Measurements from ENCODE around the gene HS1BP3. TPM values are rescaled to one million over a fixed set of nuclear protein-coding genes. Genes with fewer than 3 reads are reported as not detected.

Gene HS1BP3
- total RNA-seq, 2 experiments from 2014 or later, result 8.8 to 10.1 TPM

- peaks cover 24% of the 10 kb centered on the region for H3K36me3 Mint-ChIP-seq (ENCODE audit: low read depth)
- no peaks in the 10 kb centered on the region for H3K4me1 ChIP-seq (ENCODE audit: insufficient read depth, low read length)
- TF ChIP-seq, protein P1, sequence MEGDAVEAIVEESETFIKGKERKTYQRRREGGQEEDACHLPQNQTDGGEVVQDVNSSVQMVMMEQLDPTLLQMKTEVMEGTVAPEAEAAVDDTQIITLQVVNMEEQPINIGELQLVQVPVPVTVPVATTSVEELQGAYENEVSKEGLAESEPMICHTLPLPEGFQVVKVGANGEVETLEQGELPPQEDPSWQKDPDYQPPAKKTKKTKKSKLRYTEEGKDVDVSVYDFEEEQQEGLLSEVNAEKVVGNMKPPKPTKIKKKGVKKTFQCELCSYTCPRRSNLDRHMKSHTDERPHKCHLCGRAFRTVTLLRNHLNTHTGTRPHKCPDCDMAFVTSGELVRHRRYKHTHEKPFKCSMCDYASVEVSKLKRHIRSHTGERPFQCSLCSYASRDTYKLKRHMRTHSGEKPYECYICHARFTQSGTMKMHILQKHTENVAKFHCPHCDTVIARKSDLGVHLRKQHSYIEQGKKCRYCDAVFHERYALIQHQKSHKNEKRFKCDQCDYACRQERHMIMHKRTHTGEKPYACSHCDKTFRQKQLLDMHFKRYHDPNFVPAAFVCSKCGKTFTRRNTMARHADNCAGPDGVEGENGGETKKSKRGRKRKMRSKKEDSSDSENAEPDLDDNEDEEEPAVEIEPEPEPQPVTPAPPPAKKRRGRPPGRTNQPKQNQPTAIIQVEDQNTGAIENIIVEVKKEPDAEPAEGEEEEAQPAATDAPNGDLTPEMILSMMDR (IDR thresholded peaks at IDR 0.05), result no peak
- no peak overlapping the region for H3K27ac ChIP-seq (ENCODE audit: low read depth in 1 of 2, low read length in 2 of 2)
- ATAC-seq (ENCODE audit: poor library complexity) (no peak), DNase-seq (no peak)
- no peaks in the 10 kb centered on the region for H3K4me1 Mint-ChIP-seq (ENCODE audit: low read depth)
- H3K27ac Mint-ChIP-seq, result no peak overlapping the region
- no peaks in the 10 kb centered on the region for H3K9me3 Mint-ChIP-seq
- intact Hi-C loops (cut with DNase I, micrococcal nuclease), result no loop called here
- ChIA-PET CTCF (no interaction called here), POLR2A (no interaction called here)
- H3K27me3 Mint-ChIP-seq, result no peaks in the 10 kb centered on the region
- H3K36me3 ChIP-seq (ENCODE audit: insufficient read depth, low read length), result peaks cover 8% of the 10 kb centered on the region
- no peak overlapping the region for H3K4me3 ChIP-seq (ENCODE audit: low read length)
- H3K27me3 ChIP-seq (ENCODE audit: control insufficient read depth in 1 of 2, insufficient read depth in 2 of 2, low read length in 2 of 2), result no peaks in the 10 kb centered on the region
- H3K4me3 Mint-ChIP-seq, result no peak overlapping the region
- no peaks in the 10 kb centered on the region for H3K9me3 ChIP-seq (ENCODE audit: control insufficient read depth in 1 of 2, insufficient read depth in 1 of 2, low read length in 2 of 2)
Observed at GRCh38 chr2:20629581-20630171, 21.2 kb downstream of the HS1BP3 start.

GRCh38 chr2:20629181-20629580 is 21.7 kb downstream of the HS1BP3 start:
- intact Hi-C loops (cut with DNase I, micrococcal nuclease), result no loop called here
- no peak for DNase-seq
- Mint-ChIP-seq H3K9me3 (no peaks in the 10 kb centered on the region), H3K4me3 (no peak overlapping the region), H3K36me3 (ENCODE audit: low read depth) (peaks cover 24% of the 10 kb centered on the region), H3K27me3 (no peaks in the 10 kb centered on the region), H3K27ac (no peak overlapping the region), H3K4me1 (ENCODE audit: low read depth) (no peaks in the 10 kb centered on the region)
- TF ChIP-seq, protein P1 (IDR thresholded peaks at IDR 0.05), result no peak
- H3K9me3 ChIP-seq (ENCODE audit: control insufficient read depth in 1 of 2, insufficient read depth in 1 of 2, low read length in 2 of 2), result no peaks in the 10 kb centered on the region
- no peak overlapping the region for H3K27ac ChIP-seq (ENCODE audit: low read depth in 1 of 2, low read length in 2 of 2)
- H3K27me3 ChIP-seq (ENCODE audit: control insufficient read depth in 1 of 2, insufficient read depth in 2 of 2, low read length in 2 of 2), result no peaks in the 10 kb centered on the region
- no peaks in the 10 kb centered on the region for H3K4me1 ChIP-seq (ENCODE audit: insufficient read depth, low read length)
- ChIA-PET POLR2A (no interaction called here), CTCF (no interaction called here)
- ATAC-seq (ENCODE audit: poor library complexity), result no peak
- H3K4me3 ChIP-seq (ENCODE audit: low read length), result no peak overlapping the region
- peaks cover 7% of the 10 kb centered on the region for H3K36me3 ChIP-seq (ENCODE audit: insufficient read depth, low read length)

DNA sequence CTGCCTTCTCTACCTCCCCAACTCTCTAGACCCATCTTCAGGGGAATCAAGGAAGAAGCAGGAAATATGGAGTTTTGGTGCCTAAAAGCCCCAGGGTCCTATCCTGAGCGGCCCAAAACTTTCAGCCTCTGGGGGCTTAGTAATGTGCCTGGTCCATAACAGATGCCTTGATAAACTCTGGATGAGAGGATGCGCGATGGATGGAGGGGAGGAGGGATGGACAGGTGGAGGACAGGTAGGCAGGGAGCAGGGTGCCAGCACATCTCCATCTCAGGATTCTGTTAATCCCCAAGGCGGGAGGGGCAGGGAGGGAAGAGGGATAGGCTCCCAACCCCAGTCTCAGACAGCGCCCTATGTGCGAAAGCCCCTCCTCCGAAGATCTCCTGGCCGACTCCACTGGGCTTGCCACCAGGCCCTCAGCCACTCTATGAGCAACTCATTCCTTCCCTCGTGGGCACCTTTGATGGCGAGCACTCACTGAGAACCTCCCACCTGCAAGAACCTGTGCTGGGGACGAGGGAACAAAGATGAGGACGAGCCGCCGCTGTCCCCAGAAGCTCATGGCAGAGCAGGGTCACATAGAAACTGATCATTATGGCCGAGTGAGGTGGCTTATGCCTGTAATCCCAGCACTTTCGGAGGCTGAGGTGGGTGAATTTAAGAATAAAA is 23.1 kb downstream of the HS1BP3 start:
- intact Hi-C loops (cut with DNase I, micrococcal nuclease), result no loop called here
- Histone ChIP-seq H3K9me3 (ENCODE audit: control insufficient read depth in 1 of 2, insufficient read depth in 1 of 2, low read length in 2 of 2) (no peaks in the 10 kb centered on the region), H3K4me3 (ENCODE audit: low read length) (no peak overlapping the region), H3K27me3 (ENCODE audit: control insufficient read depth in 1 of 2, insufficient read depth in 2 of 2, low read length in 2 of 2) (no peaks in the 10 kb centered on the region), H3K4me1 (ENCODE audit: insufficient read depth, low read length) (no peaks in the 10 kb centered on the region), H3K36me3 (ENCODE audit: insufficient read depth, low read length) (peaks cover 18% of the 10 kb centered on the region), H3K27ac (ENCODE audit: low read depth in 1 of 2, low read length in 2 of 2) (no peak overlapping the region)
- TF ChIP-seq, protein P1 (IDR thresholded peaks at IDR 0.05), result no peak
- CTCF ChIA-PET, result no interaction called here
- DNase-seq, result no peak
- H3K27me3 Mint-ChIP-seq, result no peaks in the 10 kb centered on the region
- ATAC-seq (ENCODE audit: poor library complexity), result no peak
- peaks cover 24% of the 10 kb centered on the region for H3K36me3 Mint-ChIP-seq (ENCODE audit: low read depth)
- no peak overlapping the region for H3K27ac Mint-ChIP-seq
- no peaks in the 10 kb centered on the region for H3K4me1 Mint-ChIP-seq (ENCODE audit: low read depth)
- H3K9me3 Mint-ChIP-seq, result no peaks in the 10 kb centered on the region
- POLR2A ChIA-PET, result no interaction called here
- H3K4me3 Mint-ChIP-seq, result no peak overlapping the region

All from CD4-positive, alpha-beta T cell (primary cell).